Neuronal stem cell (in vitro differentiated cells): ENCODE results near the gene RBMS3.

Experiments
- DNase-seq: peaks from one replicate; pipeline ENCODE4 v3.0.0-alpha.2; 2013; ENCODE audit warnings: low spot score
- H2AFZ ChIP-seq: one replicate; pipeline ENCODE4 v1.6.1; 2013; ENCODE audit warnings: mild to moderate bottlenecking, low read length, inconsistent platforms
- H2AK5ac ChIP-seq: 2 replicates; pipeline ENCODE4 v1.6.1; 2013; ENCODE audit warnings: low read depth, mild to moderate bottlenecking, inconsistent platforms, low read length, moderate library complexity, mixed read lengths
- H2BK120ac ChIP-seq: 2 replicates; pipeline ENCODE4 v1.6.1; 2013; ENCODE audit warnings: low read depth, mild to moderate bottlenecking, inconsistent platforms, low read length, moderate library complexity, mixed read lengths
- H2BK12ac ChIP-seq: one replicate; pipeline ENCODE4 v1.6.1; 2013; ENCODE audit warnings: low read length, inconsistent platforms
- H2BK15ac ChIP-seq: 2 replicates; pipeline ENCODE4 v1.6.1; 2013; ENCODE audit warnings: mild to moderate bottlenecking, low read length, inconsistent platforms, mixed read lengths
- H2BK5ac ChIP-seq: one replicate; pipeline ENCODE4 v1.6.1; 2013; ENCODE audit warnings: inconsistent platforms, mild to moderate bottlenecking, low read length, moderate library complexity
- H3K14ac ChIP-seq: one replicate; pipeline ENCODE4 v1.6.1; 2013; ENCODE audit warnings: low read length, inconsistent platforms
- H3K18ac ChIP-seq: 2 replicates; pipeline ENCODE4 v1.6.1; 2013; ENCODE audit warnings: low read length, inconsistent platforms
- H3K23ac ChIP-seq: 2 replicates; pipeline ENCODE4 v1.6.1; 2013; ENCODE audit warnings: low read depth, mild to moderate bottlenecking, mixed read lengths, low read length, inconsistent platforms; ENCODE audit not compliant: poor library complexity
- H3K27ac ChIP-seq: replicated peaks from 3 replicates; pipeline ENCODE4 v1.5.1; 2013; ENCODE audit warnings: low read length, inconsistent platforms
- H3K27me3 ChIP-seq, 3 experiments: 2 replicates each; pipeline ENCODE4 v1.6.1; 2013; ENCODE audit warnings: low read length in 3 of 3, mild to moderate bottlenecking in 2 of 3, inconsistent platforms in 1 of 3, low read depth in 1 of 3, mixed read lengths in 1 of 3, moderate library complexity in 1 of 3; ENCODE audit not compliant: control insufficient read depth in 3 of 3, insufficient read depth in 3 of 3
- H3K36me3 ChIP-seq, 2 donors: replicated peaks in 1 of 2; 2 replicates each; pipeline ENCODE4 v1.6.1; 2013; ENCODE audit warnings: low read length in 2 of 2; ENCODE audit not compliant: control insufficient read depth in 2 of 2, insufficient read depth in 2 of 2
- H3K4ac ChIP-seq: 2 replicates; pipeline ENCODE4 v1.6.1; 2013; ENCODE audit warnings: inconsistent platforms, mild to moderate bottlenecking, low read length, moderate library complexity
- H3K4me1 ChIP-seq, 2 donors: 1 replicate in 1 of 2; 2 replicates in 1 of 2; pipeline ENCODE4 v1.6.1; 2013; ENCODE audit warnings: low read length in 2 of 2, low read depth in 1 of 2; ENCODE audit not compliant: control insufficient read depth in 2 of 2, insufficient read depth in 1 of 2
- H3K4me2 ChIP-seq: one replicate; pipeline ENCODE4 v1.6.1; 2013; ENCODE audit warnings: mild to moderate bottlenecking, low read length, inconsistent platforms; ENCODE audit not compliant: insufficient read depth, poor library complexity, severe bottlenecking
- H3K4me3 ChIP-seq, 2 donors: 2 replicates each; pipeline ENCODE4 v1.5.1; 2013; ENCODE audit warnings: low read length in 2 of 2, mild to moderate bottlenecking in 2 of 2, inconsistent platforms in 1 of 2, moderate library complexity in 1 of 2
- H3K79me1 ChIP-seq: one replicate; pipeline ENCODE4 v1.6.1; 2013; ENCODE audit warnings: low read depth, mild to moderate bottlenecking, inconsistent platforms, low read length, moderate library complexity
- H3K9ac ChIP-seq: one replicate; pipeline ENCODE4 v1.6.1; 2013; ENCODE audit warnings: mild to moderate bottlenecking, low read depth, low read length, inconsistent platforms; ENCODE audit not compliant: poor library complexity
- H3K9me3 ChIP-seq, 2 donors: replicated peaks in 1 of 2; 2 replicates each; pipeline versions ENCODE3 to v1.6.1; 2013; ENCODE audit warnings: low read length in 2 of 2, mild to moderate bottlenecking in 2 of 2, inconsistent platforms in 1 of 2, low read depth in 1 of 2, mixed read lengths in 1 of 2, moderate library complexity in 1 of 2; ENCODE audit not compliant: control insufficient read depth in 2 of 2, insufficient read depth in 1 of 2
- H4K8ac ChIP-seq: one replicate; pipeline ENCODE4 v1.6.1; 2013; ENCODE audit warnings: low read depth, mild to moderate bottlenecking, inconsistent platforms, low read length, moderate library complexity
- H4K91ac ChIP-seq: one replicate; pipeline ENCODE4 v1.6.1; 2013; ENCODE audit warnings: low read length, low read depth, mild to moderate bottlenecking, inconsistent platforms; ENCODE audit not compliant: poor library complexity
- WGBS, 2 donors: extraction: QIAGEN DNeasy Blood & Tissue Kit; methylation state at CpG; one replicate each; pipeline ENCODE4 v1.1.7; 2013; ENCODE audit warnings: missing lambda C conversion rate in 2 of 2, mixed read lengths in 1 of 2; ENCODE audit not compliant: insufficient read length in 2 of 2, insufficient replicate concordance in 1 of 2; ENCODE audit errors: extremely low coverage in 2 of 2; 5-methylcytosine and 5-hydroxymethylcytosine counted together

The RBMS3 gene

GRCh38 chr3:29919571-29919970 lies 638.7 kb downstream of the RBMS3 start:
- Histone ChIP-seq H3K79me1 (no peaks in the 10 kb centered on the region), H2AK5ac (no peak overlapping the region), H3K9me3 (peaks cover 0 to 3% of the 10 kb centered on the region in 2 donors), H4K91ac (no peak overlapping the region), H3K4me1 (peaks cover 0 to 6% of the 10 kb centered on the region in 2 donors), H3K18ac (no peak overlapping the region), H2BK5ac (no peak overlapping the region), H3K36me3 (no peaks in the 10 kb centered on the region), H3K4ac (no peak overlapping the region), H3K23ac (no peak overlapping the region), H3K9ac (no peak overlapping the region), H4K8ac (no peak overlapping the region), H3K14ac (no peak overlapping the region), H2BK120ac (no peak overlapping the region), H3K4me3 (no peak overlapping the region), H3K27ac (no peak overlapping the region), H2BK12ac (no peak overlapping the region), H2BK15ac (no peak overlapping the region), H2AFZ (peak overlapping the region; percentile 32), H3K27me3 (no peaks in the 10 kb centered on the region), H3K4me2 (no peak overlapping the region)
- DNase-seq = no peak
- no CpG with 5 or more reads among the region's 1 CpG for WGBS, 2 donors

- H3K27me3 ChIP-seq = no peaks in the 10 kb centered on the region
- H3K9me3 ChIP-seq = no peaks in the 10 kb centered on the region
- H2BK12ac ChIP-seq = no peak overlapping the region
- H4K8ac ChIP-seq = no peak overlapping the region
- peak overlapping the region; percentile 51 for H2AFZ ChIP-seq
- H3K27ac ChIP-seq = no peak overlapping the region
- H3K79me1 ChIP-seq = no peaks in the 10 kb centered on the region
- H3K4me1 ChIP-seq = peaks cover 0 to 10% of the 10 kb centered on the region in 2 donors
- no peaks in the 10 kb centered on the region for H3K36me3 ChIP-seq
- no peak overlapping the region for H2AK5ac ChIP-seq
- H2BK15ac ChIP-seq = no peak overlapping the region
- no peak overlapping the region for H3K4me3 ChIP-seq
- no peak overlapping the region for H3K9ac ChIP-seq
- H3K14ac ChIP-seq = no peak overlapping the region
- no peak overlapping the region for H2BK5ac ChIP-seq
- WGBS, 2 donors = no CpG with 5 or more reads among the region's 5 CpGs
- H3K23ac ChIP-seq = no peak overlapping the region
- H3K4me2 ChIP-seq = no peak overlapping the region
- H3K18ac ChIP-seq = no peak overlapping the region
- no peak for DNase-seq
- no peak overlapping the region for H2BK120ac ChIP-seq
- H4K91ac ChIP-seq = no peak overlapping the region
- H3K4ac ChIP-seq = no peak overlapping the region
Measured at GRCh38 chr3:29922992-29923746, 642.3 kb downstream of the RBMS3 start.

GRCh38 chr3:29924783-29925561 lies 644.1 kb downstream of the RBMS3 start:
- Histone ChIP-seq H2AFZ (no peak overlapping the region), H3K27me3 (no peaks in the 10 kb centered on the region), H2BK12ac (no peak overlapping the region), H2BK120ac (no peak overlapping the region), H3K79me1 (no peaks in the 10 kb centered on the region), H3K4ac (no peak overlapping the region), H2AK5ac (no peak overlapping the region), H2BK5ac (no peak overlapping the region), H3K4me2 (no peak overlapping the region), H3K18ac (no peak overlapping the region), H2BK15ac (no peak overlapping the region), H3K4me3 (no peak overlapping the region), H4K8ac (no peak overlapping the region), H3K9ac (no peak overlapping the region), H3K14ac (no peak overlapping the region), H3K23ac (no peak overlapping the region), H4K91ac (no peak overlapping the region), H3K9me3 (no peaks in the 10 kb centered on the region), H3K36me3 (no peaks in the 10 kb centered on the region), H3K27ac (no peak overlapping the region), H3K4me1 (peaks cover 0 to 10% of the 10 kb centered on the region in 2 donors)
- no peak for DNase-seq
- 100% methylated on average over 1 of the region's 10 CpGs; no CpG with 5 or more reads in 1 of the 2 donors for WGBS, 2 donors

- Histone ChIP-seq H3K27me3 (no peaks in the 10 kb centered on the region), H3K18ac (no peak overlapping the region), H3K79me1 (no peaks in the 10 kb centered on the region), H2BK15ac (no peak overlapping the region), H2BK12ac (no peak overlapping the region), H3K23ac (no peak overlapping the region), H2AFZ (peak overlapping the region; percentile 17), H3K4me3 (no peak overlapping the region), H3K9me3 (no peaks in the 10 kb centered on the region), H2BK120ac (no peak overlapping the region), H3K36me3 (no peaks in the 10 kb centered on the region), H2AK5ac (no peak overlapping the region), H4K8ac (no peak overlapping the region), H3K4me1 (peaks cover 0 to 10% of the 10 kb centered on the region in 2 donors), H4K91ac (no peak overlapping the region), H3K14ac (no peak overlapping the region), H3K4me2 (no peak overlapping the region), H3K27ac (no peak overlapping the region), H3K9ac (no peak overlapping the region), H3K4ac (no peak overlapping the region), H2BK5ac (no peak overlapping the region)
- DNase-seq = no peak
- no CpG with 5 or more reads among the region's 2 CpGs for WGBS, 2 donors
Measured at GRCh38 chr3:29926378-29926777, 645.5 kb downstream of the RBMS3 start.
